Fibroblast of lung (primary cell): ENCODE data around the gene FGD2. TPM values are rescaled to one million over a fixed set of nuclear protein-coding genes. Genes with fewer than 3 reads are reported as not detected.

Experiments
- DNase-seq, 2 donors: peaks; one replicate each; pipeline versions ENCODE4 v3.0.0 to v3.0.0-alpha.2; 2010; ENCODE audit warnings: low read depth in 2 of 2
- H2AFZ ChIP-seq: 2 replicates; pipeline ENCODE4 v1.5.1; 2012; ENCODE audit warnings: low read length, control low read depth, inconsistent platforms
- H3K27ac ChIP-seq: 2 replicates; pipeline ENCODE4 v1.5.1; 2011; ENCODE audit warnings: low read length, control low read depth; ENCODE audit not compliant: insufficient read depth
- H3K27me3 ChIP-seq: 2 replicates; pipeline ENCODE4 v1.5.1; 2011; ENCODE audit warnings: mild to moderate bottlenecking, low read length; ENCODE audit not compliant: control insufficient read depth, insufficient read depth
- H3K36me3 ChIP-seq: 2 replicates; pipeline ENCODE4 v1.5.1; 2011; ENCODE audit warnings: low read length; ENCODE audit not compliant: control insufficient read depth, insufficient read depth
- H3K4me1 ChIP-seq: 2 replicates; pipeline ENCODE4 v1.5.1; 2011; ENCODE audit warnings: low read length; ENCODE audit not compliant: control insufficient read depth, insufficient read depth; ENCODE audit errors: extremely low read depth
- H3K4me2 ChIP-seq: 2 replicates; pipeline ENCODE4 v1.5.1; 2011; ENCODE audit warnings: low read length, control low read depth; ENCODE audit not compliant: insufficient read depth; ENCODE audit errors: extremely low read depth
- H3K4me3 ChIP-seq, 4 experiments: fragments of 200-600 bp in 1 of 4; sonication (generic) in 1 of 4; replicated peaks in 1 of 4; 2 replicates each; pipeline ENCODE4 v1.5.1; 2011 to 2016; ENCODE audit warnings: low read length in 4 of 4, low read depth in 3 of 4, mild to moderate bottlenecking in 3 of 4, control low read depth in 2 of 4, inconsistent platforms in 1 of 4, mixed read lengths in 1 of 4; ENCODE audit not compliant: insufficient read depth in 1 of 4; ENCODE audit errors: control extremely low read depth in 1 of 4
- H3K79me2 ChIP-seq: 2 replicates; pipeline ENCODE4 v1.5.1; 2012; ENCODE audit warnings: mild to moderate bottlenecking, low read length, inconsistent platforms; ENCODE audit not compliant: control insufficient read depth, insufficient read depth
- H3K9ac ChIP-seq: 2 replicates; pipeline ENCODE4 v1.5.1; 2011; ENCODE audit warnings: mild to moderate bottlenecking, low read length, control low read depth; ENCODE audit not compliant: insufficient read depth
- H3K9me3 ChIP-seq: 2 replicates; pipeline ENCODE4 v1.5.1; 2012; ENCODE audit warnings: low read depth, low read length; ENCODE audit not compliant: control insufficient read depth, insufficient read depth
- H4K20me1 ChIP-seq: 2 replicates; pipeline ENCODE4 v1.5.1; 2011; ENCODE audit warnings: low read length; ENCODE audit not compliant: control insufficient read depth, insufficient read depth; ENCODE audit errors: extremely low read depth
- EZH2 ChIP-seq: IDR thresholded peaks from 2 replicates; pipeline ENCODE4 v1.5.1; 2012; ENCODE audit warnings: low read length, control low read depth, mild to moderate bottlenecking; ENCODE audit errors: missing control alignments
- polyA plus RNA-seq, 2 donors: library from polyadenylated mRNA; depleted of rRNA in 1 of 2; stranded (reverse) in 1 of 2; unstranded in 1 of 2; fragments of >200 nt; gene quantifications; 2 replicates each; pipeline ENCODE4 v1.2.1, GENCODE V29; 2011 to 2012; ENCODE audit warnings: missing spikeins in 1 of 2
- total RNA-seq: library from RNA; depleted of rRNA; stranded (reverse); fragments of >200 nt; gene quantifications from 2 replicates; pipeline ENCODE4 v1.2.1, GENCODE V29; 2014
- TF ChIP-seq, protein P1 (sequence below), 2 donors: IDR thresholded peaks in 1 of 2; conservative IDR thresholded peaks in 1 of 2; 1 replicate in 1 of 2; 2 replicates in 1 of 2; pipeline ENCODE4 v1.5.1; 2011 to 2012; ENCODE audit warnings: low read length in 2 of 2, control low read depth in 1 of 2, inconsistent platforms in 1 of 2, low read depth in 1 of 2, mild to moderate bottlenecking in 1 of 2

Gene FGD2
- total and polyA plus RNA-seq, 2 donors (not counting 1 experiment from before 2014, with no cell fraction given), result not detected

DNA sequence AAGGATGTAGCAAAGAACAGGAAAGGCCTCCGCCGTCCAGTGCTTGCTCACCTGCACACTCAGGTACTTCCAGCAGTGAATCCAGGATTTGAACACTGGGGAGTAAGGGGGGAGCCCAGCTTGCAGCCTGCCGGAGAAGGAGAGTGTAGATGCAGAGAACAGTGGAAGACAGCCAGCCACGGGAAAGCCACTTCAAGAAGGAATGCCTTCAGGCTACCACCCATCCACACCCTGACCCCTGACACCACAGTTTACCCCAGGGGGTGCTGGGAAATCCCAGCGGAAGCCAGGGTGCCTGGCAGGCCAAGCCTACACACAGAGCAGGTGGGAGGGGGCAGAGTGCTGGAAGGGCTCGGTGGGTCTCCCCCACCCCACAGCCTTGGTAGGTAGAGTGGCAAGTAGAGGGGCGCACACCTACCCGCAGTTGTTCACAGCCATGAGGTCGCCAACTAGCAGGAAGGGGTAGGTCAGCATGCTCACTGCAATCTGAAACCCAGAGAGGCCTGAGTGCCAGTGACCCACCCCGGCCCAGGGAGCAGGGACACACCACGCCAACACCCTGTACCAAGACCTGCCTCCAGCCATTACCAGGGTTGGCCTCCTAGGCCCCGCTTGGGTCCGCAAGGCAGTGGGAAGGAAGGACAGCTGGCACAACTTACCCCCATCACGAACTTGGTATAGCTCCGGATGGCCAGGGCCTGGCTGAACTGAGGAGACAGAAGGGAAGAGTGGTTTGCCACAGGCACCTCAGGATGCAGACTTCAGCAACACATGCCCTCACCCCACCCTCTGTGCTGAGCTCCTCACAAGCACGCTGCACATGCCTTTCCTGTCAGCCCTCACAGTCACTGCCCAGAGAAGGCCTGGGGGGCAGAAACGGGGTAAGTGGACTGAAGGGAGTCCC lies 35.2 kb upstream of the FGD2 start:
- Histone ChIP-seq H3K36me3 (peaks cover 44% of the 10 kb centered on the region), H3K4me2 (no peak overlapping the region), H3K4me3 (no peak overlapping the region), H3K27ac (no peak overlapping the region), H3K27me3 (no peaks in the 10 kb centered on the region), H3K9ac (no peak overlapping the region), H3K9me3 (no peaks in the 10 kb centered on the region), H2AFZ (no peak overlapping the region), H3K4me1 (no peaks in the 10 kb centered on the region), H3K79me2 (no peaks in the 10 kb centered on the region), H4K20me1 (no peaks in the 10 kb centered on the region)
- TF ChIP-seq, protein P1, sequence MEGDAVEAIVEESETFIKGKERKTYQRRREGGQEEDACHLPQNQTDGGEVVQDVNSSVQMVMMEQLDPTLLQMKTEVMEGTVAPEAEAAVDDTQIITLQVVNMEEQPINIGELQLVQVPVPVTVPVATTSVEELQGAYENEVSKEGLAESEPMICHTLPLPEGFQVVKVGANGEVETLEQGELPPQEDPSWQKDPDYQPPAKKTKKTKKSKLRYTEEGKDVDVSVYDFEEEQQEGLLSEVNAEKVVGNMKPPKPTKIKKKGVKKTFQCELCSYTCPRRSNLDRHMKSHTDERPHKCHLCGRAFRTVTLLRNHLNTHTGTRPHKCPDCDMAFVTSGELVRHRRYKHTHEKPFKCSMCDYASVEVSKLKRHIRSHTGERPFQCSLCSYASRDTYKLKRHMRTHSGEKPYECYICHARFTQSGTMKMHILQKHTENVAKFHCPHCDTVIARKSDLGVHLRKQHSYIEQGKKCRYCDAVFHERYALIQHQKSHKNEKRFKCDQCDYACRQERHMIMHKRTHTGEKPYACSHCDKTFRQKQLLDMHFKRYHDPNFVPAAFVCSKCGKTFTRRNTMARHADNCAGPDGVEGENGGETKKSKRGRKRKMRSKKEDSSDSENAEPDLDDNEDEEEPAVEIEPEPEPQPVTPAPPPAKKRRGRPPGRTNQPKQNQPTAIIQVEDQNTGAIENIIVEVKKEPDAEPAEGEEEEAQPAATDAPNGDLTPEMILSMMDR (conservative IDR thresholded peaks at IDR 0.05 in 1 of 2, IDR thresholded peaks at IDR 0.05 in 1 of 2; ENCODE audit: low read depth in 1 of 2, low read length in 2 of 2), result no peak
- TF ChIP-seq EZH2, result no peak
- no peak for DNase-seq

GRCh38 chr6:36970892-36971842 lies 34.3 kb upstream of the FGD2 start:
- Histone ChIP-seq H3K27ac (no peak overlapping the region), H3K27me3 (no peaks in the 10 kb centered on the region), H3K36me3 (peaks cover 47% of the 10 kb centered on the region), H3K4me1 (no peaks in the 10 kb centered on the region), H3K9me3 (no peaks in the 10 kb centered on the region), H3K79me2 (no peaks in the 10 kb centered on the region), H3K4me3 (no peak overlapping the region), H3K4me2 (no peak overlapping the region), H3K9ac (no peak overlapping the region), H4K20me1 (no peaks in the 10 kb centered on the region), H2AFZ (no peak overlapping the region)
- TF ChIP-seq EZH2, result no peak
- TF ChIP-seq, protein P1 (conservative IDR thresholded peaks at IDR 0.05 in 1 of 2, IDR thresholded peaks at IDR 0.05 in 1 of 2; ENCODE audit: low read depth in 1 of 2, low read length in 2 of 2), result no peak
- DNase-seq, result no peak
